ENCODE results near the gene DCLK1.

DCLK1 gene

DNA sequence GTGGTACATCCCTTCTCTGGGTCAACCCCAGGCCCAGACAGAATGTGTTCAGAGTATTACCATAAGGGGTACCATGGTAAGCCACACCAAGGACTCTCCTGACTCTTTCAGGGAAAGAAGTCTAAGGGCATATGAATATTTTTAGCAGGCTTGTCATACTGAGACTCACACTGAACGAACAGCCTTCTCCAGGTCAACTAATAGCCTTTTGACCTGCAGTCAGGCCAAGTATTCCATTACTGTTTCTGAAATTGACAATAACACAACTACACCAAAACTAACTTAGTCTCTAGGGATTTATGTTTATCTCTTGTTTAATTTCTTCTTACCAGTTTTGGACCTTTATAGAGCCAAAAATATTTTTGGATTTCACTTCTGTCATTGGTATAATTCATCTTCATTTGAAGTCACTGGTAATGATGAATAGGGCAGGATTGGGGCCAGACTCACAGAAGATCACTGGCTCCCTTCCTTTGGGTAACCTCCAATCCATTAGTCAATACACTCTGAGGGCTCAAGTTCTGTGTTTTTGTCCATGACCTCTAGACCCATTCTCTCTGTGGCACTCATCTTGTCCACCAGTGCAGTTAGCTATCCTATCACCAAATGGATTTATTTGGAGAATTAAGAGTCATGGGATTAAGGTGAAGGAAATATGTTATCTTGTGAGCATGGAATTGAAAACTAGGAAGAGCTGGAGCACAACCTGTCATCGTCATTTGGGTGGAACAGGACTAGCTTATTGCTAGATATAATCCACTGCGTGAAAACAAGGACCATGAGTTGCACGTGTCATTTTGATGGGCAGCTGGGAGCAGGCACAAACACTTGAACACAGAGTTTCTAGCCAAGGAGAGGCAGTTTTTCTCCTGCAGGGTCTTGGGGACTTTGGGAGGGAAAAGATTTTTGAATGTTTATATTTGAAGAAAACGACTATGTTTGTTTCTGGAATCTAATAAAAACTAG lies 313.3 kb downstream of the DCLK1 start:
- no peak for DNase-seq

DNA sequence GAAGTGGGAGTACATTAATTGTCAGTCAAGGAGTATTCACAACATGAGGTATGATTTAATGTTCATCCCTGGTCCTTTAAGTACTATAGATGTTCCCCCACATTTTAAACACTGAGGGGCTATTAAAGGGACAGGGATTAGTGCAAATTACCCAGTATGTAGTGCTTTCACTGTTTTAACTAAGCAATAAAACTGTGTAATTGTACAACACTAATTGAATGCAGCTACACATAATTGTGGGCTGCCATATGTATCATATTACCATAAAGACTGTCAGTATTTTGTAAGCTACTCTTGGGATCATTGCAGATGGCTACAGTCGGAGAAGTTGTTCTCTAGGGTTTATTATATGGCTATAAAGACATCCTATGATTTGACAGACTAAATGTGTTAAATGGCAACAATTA lies 316.6 kb downstream of the DCLK1 start:
- DNase-seq = no peak

DNA sequence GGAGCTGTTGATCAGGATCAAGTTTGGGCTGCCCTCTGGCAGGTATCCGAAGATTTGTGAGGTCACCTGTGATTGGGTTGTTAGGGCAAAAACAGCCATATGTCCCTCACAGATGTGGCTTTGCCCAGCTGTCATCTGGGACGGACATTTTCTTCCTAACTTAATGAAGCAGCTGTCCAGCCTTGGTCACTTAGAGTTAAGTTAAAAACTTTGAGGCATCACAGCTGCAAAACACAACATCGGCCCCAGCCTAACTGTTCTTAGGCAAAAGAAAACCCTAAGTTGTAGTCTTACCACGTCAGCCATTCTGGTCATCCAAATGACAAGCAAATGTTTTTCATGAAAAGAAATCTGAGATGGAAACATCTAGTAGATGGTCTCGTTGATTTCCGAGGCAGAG lies 318.4 kb downstream of the DCLK1 start:
- DNase-seq = no peak

DNA sequence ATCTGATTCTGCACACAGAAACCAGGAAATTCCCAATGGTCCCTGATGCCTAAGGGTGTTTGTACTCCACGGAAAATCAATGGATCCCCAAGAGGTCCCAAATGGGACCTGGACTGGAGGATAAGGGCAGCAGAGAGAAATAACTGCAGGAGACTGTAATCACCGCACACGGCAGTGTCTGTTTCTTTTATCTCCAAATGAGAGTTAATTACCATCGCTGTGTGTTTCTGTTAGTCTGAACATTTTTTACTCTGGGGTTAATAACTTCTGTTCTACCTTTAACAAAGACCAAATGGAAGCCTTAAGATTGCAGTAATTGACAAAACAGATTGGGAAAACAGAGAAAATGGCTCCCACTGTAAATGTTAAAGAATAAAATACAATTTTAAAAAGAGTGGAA lies 320.9 kb downstream of the DCLK1 start:
- DNase-seq = no peak

DNA sequence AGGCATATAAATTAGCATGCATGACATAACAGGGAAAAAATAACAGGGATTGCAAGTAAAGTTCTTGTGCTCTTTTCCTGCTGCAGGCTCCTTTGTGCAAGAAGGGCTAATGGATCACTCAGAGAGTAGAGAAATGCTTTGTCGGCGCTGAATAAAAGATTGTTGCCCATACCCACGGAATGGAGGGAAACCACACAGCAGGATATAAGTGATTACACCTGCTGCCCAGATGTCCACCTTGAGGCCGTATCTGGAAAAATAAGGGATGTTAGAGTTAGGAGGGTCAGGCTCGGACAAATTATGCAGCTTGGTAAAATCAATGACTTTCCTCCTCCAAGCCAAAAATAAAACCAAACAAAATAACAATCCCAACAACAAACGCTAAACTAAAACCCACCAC lies 322.3 kb downstream of the DCLK1 start:
- no peak for DNase-seq

DNA sequence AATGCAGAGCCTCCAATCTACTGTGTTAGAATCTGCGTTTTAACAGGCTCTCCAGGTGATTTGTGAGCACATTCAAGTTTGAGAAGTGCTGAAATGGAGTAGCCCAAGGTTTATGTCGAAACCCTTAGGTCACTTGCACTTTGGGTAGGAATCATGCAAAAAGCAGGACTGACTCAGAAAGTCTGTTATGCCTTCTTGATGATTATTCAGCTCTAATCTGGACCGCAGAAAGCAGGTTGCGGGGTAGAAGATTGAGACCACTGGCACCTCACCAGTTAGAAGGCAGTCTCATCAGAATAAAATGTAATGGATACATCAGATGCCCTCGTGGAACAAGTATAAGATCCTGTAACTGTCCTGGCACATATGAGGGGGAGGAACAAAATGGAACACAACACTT lies 326.3 kb downstream of the DCLK1 start:
- DNase-seq = no peak

DNA sequence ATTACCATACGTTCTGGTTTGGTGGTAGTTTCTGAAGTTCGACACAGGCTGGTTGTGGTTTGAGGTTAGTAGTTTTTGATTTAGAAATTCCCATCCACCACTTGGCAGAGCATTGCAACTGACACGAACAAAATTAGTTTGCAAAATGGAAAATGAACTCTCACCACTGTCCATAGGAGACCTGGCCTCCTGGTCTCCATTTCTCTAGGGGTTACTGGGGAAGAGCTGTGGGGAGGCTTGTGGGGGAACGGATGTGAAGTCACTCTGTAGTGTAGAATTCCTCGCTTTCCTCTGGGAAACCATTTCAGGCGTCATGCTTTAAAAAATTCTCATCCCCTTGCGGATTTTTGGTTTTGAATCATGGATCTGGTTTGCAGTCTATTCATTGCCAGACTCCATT lies 333.2 kb downstream of the DCLK1 start:
- no peak for DNase-seq

DNA sequence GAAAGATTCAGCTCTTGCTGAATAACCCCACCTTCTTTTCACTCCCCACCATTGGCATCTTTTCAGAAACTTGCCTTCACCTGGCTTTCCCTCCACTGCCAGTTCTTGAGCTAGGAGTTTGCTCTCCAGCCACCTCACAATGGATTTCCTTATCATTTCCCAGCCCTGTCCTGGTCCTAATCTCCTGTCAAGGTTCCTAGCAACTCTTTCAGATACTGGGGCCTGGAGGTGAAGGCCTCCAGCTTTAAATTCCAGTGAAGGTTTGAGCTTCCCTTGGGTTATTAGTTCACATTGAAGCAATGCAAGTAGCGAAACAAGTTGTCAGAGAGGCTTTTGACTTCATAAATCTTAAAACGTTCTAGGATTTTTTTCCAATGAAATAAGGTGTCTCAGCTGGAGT lies 333.9 kb downstream of the DCLK1 start:
- DNase-seq = no peak

DNA sequence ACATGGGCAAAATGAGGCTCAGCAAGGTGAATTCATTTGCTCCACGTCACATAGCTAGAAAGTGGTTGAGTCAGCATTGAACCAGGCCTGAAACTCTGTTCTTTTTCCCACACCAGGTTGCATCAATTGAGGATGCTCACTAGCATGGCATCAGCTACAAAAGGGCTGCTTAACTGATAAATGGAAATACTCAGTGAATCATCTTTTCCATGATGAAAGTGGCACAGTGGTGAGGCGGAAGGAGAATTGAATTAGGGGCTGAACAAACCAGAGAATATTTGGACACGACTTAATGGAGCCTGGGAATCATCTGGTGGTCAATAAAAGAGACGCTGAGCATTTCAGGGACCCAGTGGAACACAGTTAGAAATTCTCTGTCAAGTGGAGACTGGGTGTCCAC lies 334.6 kb downstream of the DCLK1 start:
- no peak for DNase-seq

DNA sequence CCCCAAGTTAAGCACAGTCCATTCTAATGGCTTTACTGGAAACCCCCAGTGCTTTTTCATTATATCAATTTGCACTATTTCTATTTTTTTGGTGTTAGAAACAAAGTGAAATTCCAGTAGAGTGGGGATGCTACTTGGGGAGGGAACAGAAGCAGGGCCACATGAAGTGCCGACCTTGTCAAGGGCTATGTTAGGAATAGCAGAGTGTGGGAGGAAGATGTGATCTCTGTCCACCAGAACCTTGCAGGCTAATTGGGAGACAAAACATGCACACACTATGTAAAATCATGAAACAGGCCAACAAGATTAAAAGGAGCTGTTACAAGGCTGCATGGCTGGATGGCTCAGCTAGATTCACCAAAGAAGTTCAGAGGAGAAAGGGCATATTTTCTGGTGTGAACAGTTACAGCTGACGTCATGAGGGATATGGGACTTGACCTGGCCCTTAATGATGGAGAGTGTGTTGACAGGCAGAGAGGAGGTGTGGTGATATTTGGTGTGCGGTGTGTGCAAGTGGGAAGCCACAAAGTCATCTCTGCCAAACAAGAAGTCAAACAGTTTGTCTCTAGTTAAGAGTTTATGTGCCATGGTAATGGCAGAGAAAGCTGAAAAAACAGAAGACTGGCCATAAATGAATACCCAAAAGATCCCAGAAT lies 336.3 kb downstream of the DCLK1 start:
- no peak for DNase-seq

DNA sequence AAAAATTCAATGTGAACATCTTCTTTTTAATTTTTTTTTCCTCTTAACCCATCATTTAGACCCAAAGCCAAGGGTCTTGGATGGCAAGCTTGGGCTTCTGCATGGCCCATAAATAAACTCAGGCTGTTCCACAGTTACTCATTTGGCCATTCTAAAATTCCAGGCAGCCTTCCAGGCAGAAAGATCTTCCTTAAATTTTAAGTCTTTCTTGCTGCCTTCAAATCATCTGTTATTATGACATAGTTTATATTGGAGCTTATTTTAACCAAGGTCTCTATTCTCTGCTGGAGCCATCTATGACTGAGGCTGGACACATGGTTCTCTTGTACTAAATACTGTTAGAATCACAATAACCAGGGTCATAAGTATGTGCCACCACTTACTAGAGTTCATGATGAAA lies 337.4 kb downstream of the DCLK1 start:
- no peak for DNase-seq

DNA sequence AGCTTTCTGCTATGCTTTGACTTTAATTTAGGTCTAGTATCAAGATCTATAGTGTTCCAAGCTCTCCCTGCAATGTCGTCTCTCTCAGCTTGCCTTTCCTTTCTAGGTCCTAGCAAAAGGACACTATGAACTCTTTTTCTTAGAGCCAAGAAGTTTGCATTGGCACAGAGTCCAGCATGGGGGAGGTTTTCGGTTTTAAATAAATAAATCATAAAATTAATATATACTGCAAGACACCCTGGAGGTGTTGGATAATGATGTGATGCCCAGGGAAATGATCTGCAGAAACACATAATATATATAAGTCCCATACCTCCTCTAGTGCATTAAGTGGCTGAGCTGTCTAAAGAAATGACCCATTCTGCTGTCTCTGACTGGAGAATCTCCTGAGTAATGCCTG lies 338.3 kb downstream of the DCLK1 start:
- no peak for DNase-seq

DNA sequence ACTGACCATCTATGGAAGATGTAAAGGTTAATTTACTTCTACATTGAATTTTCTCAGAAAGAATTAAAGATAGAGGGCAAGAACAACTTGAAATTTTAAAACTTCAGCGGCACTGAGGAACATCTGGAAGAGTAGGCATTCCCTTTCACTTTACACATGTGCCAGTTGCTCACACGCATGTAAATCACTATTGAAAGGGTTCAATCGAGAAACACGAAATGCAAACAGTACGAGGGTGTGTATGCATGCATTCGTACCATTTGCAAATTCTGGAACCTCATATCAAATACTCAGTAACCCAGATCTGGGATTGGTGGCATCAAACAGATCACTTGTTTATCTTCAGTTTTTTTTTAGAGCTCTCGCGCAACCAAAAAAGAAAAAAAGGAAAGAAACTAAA lies 339.2 kb downstream of the DCLK1 start:
- DNase-seq = no peak

DNA sequence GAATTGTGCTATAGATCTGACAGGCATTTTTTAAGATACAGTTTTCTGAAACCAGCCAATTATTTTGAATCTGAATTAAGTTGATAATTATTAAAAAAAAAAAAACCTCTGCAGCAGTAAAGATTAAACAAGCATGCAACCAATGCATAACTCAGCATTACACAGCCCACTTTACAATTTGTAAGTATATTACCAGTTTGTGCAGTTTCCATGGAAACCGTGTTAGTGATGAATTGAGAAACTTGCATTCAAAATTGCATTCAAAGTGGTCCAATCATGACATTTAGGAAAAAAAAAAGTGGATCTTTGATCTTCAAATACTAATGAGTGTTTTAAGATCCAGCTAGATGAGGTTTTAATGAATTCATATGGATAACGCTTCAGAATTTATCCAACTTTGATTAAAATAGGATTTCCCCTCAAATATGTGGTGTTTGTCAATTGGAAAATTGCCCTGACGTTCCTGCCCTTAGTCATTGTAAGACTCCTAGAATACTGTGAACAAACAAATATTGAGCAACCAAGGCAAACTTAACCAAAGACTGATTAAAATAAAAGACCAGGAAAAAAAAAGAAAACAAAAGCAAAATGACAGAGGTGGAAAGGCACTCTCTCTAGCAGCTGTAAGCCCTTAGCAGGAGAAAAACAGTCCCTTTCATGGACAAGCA lies 339.9 kb downstream of the DCLK1 start:
- no peak for DNase-seq

DNA sequence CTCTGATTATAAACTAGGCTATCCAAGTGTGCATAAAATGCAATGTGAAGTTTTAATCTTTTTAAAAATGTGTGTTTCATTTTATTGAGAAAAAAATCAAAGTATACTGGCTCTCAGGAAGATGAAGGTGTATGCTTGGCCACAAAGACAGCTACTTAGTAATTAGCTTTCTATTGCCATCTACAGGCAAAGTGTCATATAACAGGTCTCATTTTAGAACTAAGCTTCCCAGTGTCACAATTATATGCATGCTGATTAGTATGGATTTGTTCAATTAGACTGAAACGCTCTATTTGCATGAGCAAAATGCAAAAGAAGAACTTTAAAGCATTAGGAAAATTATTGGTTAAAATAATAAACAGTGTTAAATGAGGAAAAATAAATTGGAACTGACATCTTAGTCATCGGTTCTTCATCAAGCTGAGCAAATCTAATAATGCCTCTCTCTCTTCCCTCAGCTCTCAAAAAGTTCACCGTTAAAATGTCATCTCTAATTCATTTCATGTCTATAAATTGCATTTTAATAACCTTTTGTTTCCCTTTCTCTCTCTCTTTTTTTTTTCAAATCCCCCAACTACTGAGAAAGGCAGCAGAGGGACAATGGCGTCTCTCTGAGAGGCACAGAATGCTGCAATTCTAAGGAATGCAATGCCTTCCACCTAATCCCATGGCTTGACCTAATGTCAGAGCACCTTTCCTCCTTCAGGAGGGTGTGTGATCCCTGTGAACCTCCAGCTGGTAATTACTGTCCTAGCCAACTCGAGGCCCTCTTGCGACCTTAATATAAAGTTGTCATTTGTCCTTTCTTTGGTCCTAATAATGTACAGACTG lies 341.6 kb downstream of the DCLK1 start:
- DNase-seq = no peak

DNA sequence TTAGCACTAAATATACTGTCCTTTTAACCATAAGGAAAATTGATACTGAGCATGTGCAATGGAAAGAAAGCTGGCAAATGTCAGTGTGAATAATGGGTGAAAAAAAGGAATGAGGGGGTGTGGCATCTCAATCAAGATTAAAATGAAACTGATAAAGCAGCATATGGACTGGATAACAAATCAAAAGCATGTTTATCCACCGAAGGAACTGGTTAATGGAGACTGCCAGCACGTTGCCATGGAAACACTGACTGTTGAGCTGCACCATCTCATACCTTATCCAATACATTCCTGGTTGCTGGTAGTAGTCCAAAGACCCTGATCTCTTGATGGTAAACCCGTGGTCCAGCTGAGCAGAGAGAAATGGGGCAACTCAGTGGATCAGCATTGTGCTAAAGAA lies 343.2 kb downstream of the DCLK1 start:
- no peak for DNase-seq

DNA sequence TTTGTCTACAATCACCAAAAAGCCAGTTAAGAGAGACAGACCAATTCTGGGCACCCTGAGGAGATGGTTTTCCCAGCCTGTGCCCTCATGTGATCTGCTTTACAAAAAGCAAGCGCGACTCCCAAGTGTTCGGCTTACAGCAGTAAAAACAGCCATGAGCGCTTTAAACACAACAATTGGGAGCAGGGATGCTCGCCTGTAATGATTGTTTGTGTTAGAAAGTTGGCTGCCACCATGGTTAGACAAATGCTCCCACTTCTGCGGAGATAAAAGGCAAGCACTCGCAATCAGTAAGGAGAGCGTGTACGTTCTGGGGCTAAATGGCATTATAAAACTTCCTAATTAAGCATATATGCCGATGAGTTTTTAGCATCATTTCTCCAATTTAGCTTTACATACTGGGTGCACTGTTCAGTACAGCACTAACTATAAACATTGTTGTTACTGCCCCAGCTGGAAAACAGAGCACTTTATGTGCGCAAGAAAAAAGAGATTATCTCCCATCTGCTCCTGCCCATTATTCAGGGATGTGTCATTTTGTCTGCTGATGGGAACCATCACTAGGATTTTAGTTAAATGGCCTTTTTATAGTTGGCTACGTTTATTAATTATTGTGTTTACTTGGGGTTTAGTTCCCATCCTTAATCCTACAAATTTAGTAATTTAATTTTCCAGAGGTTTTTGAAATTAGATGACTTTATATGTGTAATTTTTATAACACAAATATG lies 345.4 kb downstream of the DCLK1 start:
- DNase-seq = no peak

DNA sequence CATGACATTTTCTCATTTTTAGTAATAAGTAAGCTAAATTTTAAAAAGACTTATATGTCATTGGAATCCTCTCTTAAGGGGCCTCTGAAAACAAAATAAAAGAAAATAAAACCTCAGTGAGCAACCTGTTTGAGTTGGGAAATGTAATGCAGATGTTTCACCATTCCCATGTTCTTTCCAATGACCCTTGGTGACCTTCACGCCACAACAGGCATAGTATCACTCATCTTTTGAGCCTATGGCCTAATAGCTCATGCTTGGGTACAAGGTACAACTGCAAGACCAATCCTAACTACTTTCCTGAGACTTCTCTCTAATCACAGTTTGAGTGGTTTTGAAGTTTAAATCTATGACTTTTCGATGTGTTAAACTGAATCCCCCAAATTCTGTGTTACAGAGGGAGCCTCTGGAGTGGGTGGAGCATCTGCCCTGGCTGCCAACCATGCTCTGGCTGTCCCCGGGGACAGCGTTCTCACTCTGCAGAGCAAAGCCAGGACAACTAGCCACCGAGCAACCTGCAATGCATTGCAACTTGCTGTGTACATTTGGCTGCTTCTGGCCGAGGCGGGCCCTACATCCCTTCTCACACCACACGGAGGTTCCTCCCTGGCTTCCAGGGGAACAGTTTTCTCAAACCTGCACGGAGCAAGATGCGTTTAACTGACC lies 346.8 kb downstream of the DCLK1 start:
- no peak for DNase-seq

DNA sequence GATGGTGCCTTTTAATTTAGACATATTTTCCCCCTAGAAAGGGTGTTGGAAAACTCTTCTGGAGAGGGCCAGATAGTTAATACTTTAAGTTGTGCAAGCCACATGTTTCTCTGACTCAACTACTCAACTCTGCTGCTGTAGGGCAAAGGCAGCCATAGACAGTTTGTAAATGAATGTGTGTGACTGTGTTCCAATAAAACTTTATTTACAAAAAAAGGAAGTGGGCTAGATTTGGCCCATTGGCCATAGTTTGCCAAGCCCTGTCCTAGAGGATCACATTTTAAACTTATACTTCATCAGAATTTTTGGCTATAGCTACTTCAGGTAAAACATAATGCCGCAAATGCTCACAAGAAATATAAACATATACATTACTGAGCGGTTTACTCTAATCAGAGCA lies 348.4 kb downstream of the DCLK1 start:
- no peak for DNase-seq

DNA sequence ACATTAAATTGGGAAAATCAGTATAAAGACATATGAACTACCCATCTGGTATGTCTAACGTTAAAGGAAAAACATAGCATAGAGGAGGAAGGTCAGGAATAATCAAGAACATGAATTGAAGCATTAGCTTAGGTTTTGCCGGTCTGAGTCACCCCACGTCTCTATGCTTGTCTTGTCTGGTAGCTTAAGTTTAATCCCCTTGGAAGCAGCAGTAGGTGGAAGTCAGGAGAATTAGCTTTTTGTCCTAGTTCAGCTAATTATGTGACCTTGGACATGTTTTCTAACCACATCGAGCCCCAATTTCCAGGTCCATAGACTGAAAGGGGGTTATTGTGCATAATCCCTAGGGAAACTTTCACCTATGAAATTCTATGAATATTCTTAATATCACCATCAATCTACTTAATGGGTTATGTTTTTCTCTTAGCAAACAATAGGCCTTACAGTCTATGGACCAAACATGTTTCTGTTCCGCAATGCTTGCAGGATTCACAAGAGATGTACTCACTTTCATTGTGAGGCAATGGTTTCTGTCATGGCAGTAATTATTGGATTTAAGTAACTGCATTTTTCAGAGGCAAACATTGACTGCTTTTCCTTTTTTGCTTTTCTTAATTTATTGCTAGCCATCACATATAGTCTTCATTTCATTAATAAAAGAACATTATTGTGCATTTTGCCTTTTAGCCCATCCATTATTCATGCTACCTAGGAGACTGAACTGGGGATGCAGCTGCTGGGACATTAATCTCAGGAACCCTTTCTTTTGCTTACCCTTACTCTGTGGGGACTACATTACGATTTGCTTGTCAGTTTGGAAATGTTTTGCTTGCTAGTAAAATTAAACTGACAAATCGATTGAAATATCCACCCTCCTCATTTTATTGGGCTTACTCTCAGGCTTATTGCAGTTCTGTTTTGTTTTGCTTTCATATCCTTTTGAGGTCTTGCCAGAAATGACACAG lies 349.9 kb downstream of the DCLK1 start:
- no peak for DNase-seq

All from CD4-positive, alpha-beta T cell treated with Interleukin-1 beta for 1 hour (primary cell).